GM12874 (cell line): ENCODE measurements around the gene POGK.

ENCODE experiments used
- CTCF ChIP-seq: IDR thresholded peaks from 2 replicates; pipeline ENCODE4 v1.5.1; 2011; ENCODE audit warnings: low read depth, mild to moderate bottlenecking, control low read depth, low read length, moderate library complexity; ENCODE audit not compliant: insufficient read depth

Gene POGK

GRCh38 chr1:166843769-166844596 lies 4.7 kb downstream of the POGK start:
- no peak for TF ChIP-seq CTCF

- TF ChIP-seq CTCF = no peak
Observed at GRCh38 chr1:166844791-166845190, 5.5 kb downstream of the POGK start.

GRCh38 chr1:166848193-166848592 lies 8.9 kb downstream of the POGK start:
- TF ChIP-seq CTCF = no peak

GRCh38 chr1:166849135-166849534 lies 9.9 kb downstream of the POGK start:
- no peak for TF ChIP-seq CTCF

GRCh38 chr1:166852918-166853317 lies 13.6 kb downstream of the POGK start:
- TF ChIP-seq CTCF = no peak

- TF ChIP-seq CTCF = no peak
Observed at GRCh38 chr1:166855558-166855957, 16.3 kb downstream of the POGK start.

- TF ChIP-seq CTCF = no peak
Observed at GRCh38 chr1:166857995-166858394, 18.7 kb downstream of the POGK start.
